H9 (cell line): ENCODE data around the gene OR9Q1. TPM values are rescaled to one million over a fixed set of nuclear protein-coding genes. Genes with fewer than 3 reads are reported as not detected.

Experiments
- DNase-seq: peaks from one replicate; pipeline ENCODE4 v3.0.0-alpha.2; 2017
- H2AFZ ChIP-seq: one replicate; pipeline ENCODE4 v1.6.1; 2013; ENCODE audit warnings: mild to moderate bottlenecking, low read length, control low read depth, moderate library complexity
- H2AK5ac ChIP-seq: 2 replicates; pipeline ENCODE4 v1.6.1; 2013; ENCODE audit warnings: low read length, control low read depth, mixed read lengths; ENCODE audit not compliant: insufficient read length
- H2BK120ac ChIP-seq: one replicate; pipeline ENCODE4 v1.6.1; 2013; ENCODE audit warnings: low read depth, mild to moderate bottlenecking, low read length, control low read depth, inconsistent platforms; ENCODE audit not compliant: poor library complexity, severe bottlenecking
- H2BK12ac ChIP-seq: 2 replicates; pipeline ENCODE4 v1.6.1; 2013; ENCODE audit warnings: low read length, control low read depth, mixed read lengths, low read depth; ENCODE audit not compliant: insufficient read length
- H2BK15ac ChIP-seq: 2 replicates; pipeline ENCODE4 v1.6.1; 2013; ENCODE audit warnings: low read depth, low read length, control low read depth
- H2BK20ac ChIP-seq: one replicate; pipeline ENCODE4 v1.6.1; 2013; ENCODE audit warnings: low read depth, mild to moderate bottlenecking, low read length, control low read depth, inconsistent platforms; ENCODE audit not compliant: poor library complexity, severe bottlenecking
- H2BK5ac ChIP-seq: 2 replicates; pipeline ENCODE4 v1.6.1; 2013; ENCODE audit warnings: low read length, control low read depth, mixed read lengths; ENCODE audit not compliant: insufficient read length
- H3K14ac ChIP-seq: 2 replicates; pipeline ENCODE4 v1.6.1; 2013; ENCODE audit warnings: low read length, control low read depth; ENCODE audit not compliant: insufficient read depth
- H3K18ac ChIP-seq: 2 replicates; pipeline ENCODE4 v1.6.1; 2013; ENCODE audit warnings: low read depth, mild to moderate bottlenecking, mixed read lengths, low read length, control low read depth; ENCODE audit not compliant: insufficient read length
- H3K23ac ChIP-seq: 2 replicates; pipeline ENCODE4 v1.6.1; 2013; ENCODE audit warnings: low read length, control low read depth, mixed read lengths, low read depth; ENCODE audit not compliant: insufficient read length
- H3K23me2 ChIP-seq: 2 replicates; pipeline ENCODE4 v1.6.1; 2013; ENCODE audit warnings: low read depth, mild to moderate bottlenecking, mixed read lengths, low read length, control low read depth; ENCODE audit not compliant: insufficient read length, poor library complexity, severe bottlenecking
- H3K27ac ChIP-seq: 2 replicates; pipeline ENCODE4 v1.5.1; 2013; ENCODE audit warnings: low read length, control low read depth, mixed read lengths, low read depth; ENCODE audit not compliant: insufficient read length
- H3K27me3 ChIP-seq: 2 replicates; pipeline ENCODE4 v1.6.1; 2013; ENCODE audit warnings: low read length, control low read depth, inconsistent platforms; ENCODE audit not compliant: insufficient read depth
- H3K4ac ChIP-seq: 2 replicates; pipeline ENCODE4 v1.6.1; 2013; ENCODE audit warnings: low read depth, mild to moderate bottlenecking, control low read depth, inconsistent platforms, low read length, moderate library complexity
- H3K4me1 ChIP-seq: 2 replicates; pipeline ENCODE4 v1.6.1; 2013; ENCODE audit warnings: low read length, control low read depth, inconsistent platforms; ENCODE audit not compliant: insufficient read depth
- H3K4me2 ChIP-seq: 2 replicates; pipeline ENCODE4 v1.6.1; 2013; ENCODE audit warnings: low read length, control low read depth, mixed read lengths; ENCODE audit not compliant: insufficient read length, insufficient read depth
- H3K56ac ChIP-seq: 2 replicates; pipeline ENCODE4 v1.6.1; 2013; ENCODE audit warnings: low read depth, mild to moderate bottlenecking, mixed read lengths, low read length, control low read depth; ENCODE audit not compliant: insufficient read length
- H3K79me1 ChIP-seq: 2 replicates; pipeline ENCODE4 v1.6.1; 2013; ENCODE audit warnings: low read depth, mild to moderate bottlenecking, moderate library complexity, low read length, control low read depth, inconsistent platforms; ENCODE audit not compliant: insufficient read depth, poor library complexity, severe bottlenecking
- H3K79me2 ChIP-seq: 2 replicates; pipeline ENCODE4 v1.6.1; 2013; ENCODE audit warnings: low read length, control low read depth, inconsistent platforms; ENCODE audit not compliant: insufficient read depth
- H3K9ac ChIP-seq: 2 replicates; pipeline ENCODE4 v1.6.1; 2013; ENCODE audit warnings: low read length, control low read depth, mixed read lengths; ENCODE audit not compliant: insufficient read length; ENCODE audit errors: extremely low read depth
- H3K9me3 ChIP-seq: one replicate; pipeline ENCODE4 v1.6.1; 2013; ENCODE audit warnings: low read depth, low read length, inconsistent platforms; ENCODE audit not compliant: control insufficient read depth
- H3T11ph ChIP-seq: one replicate; pipeline ENCODE4 v1.6.1; 2013; ENCODE audit warnings: mild to moderate bottlenecking, low read length, control low read depth, inconsistent platforms
- H4K20me1 ChIP-seq: one replicate; pipeline ENCODE4 v1.6.1; 2013; ENCODE audit not compliant: control insufficient read depth, insufficient read length, insufficient read depth
- H4K5ac ChIP-seq: 2 replicates; pipeline ENCODE4 v1.6.1; 2013; ENCODE audit warnings: low read depth, mild to moderate bottlenecking, mixed read lengths, low read length, control low read depth; ENCODE audit not compliant: insufficient read length
- H4K8ac ChIP-seq: replicated peaks from 2 replicates; pipeline ENCODE4 v1.6.1; 2013; ENCODE audit warnings: low read length, control low read depth, mixed read lengths, low read depth; ENCODE audit not compliant: insufficient read length
- H4K91ac ChIP-seq: 2 replicates; pipeline ENCODE4 v1.6.1; 2013; ENCODE audit warnings: low read depth, mild to moderate bottlenecking, moderate library complexity, mixed read lengths, low read length, control low read depth; ENCODE audit not compliant: insufficient read length
- H3K27ac Mint-ChIP-seq, 3 experiments: 2 replicates in 2 of 3; 3 replicates in 1 of 3; pipeline ENCODE4 v1.8.0; 2020 to 2021; ENCODE audit warnings: mixed read lengths in 3 of 3, mild to moderate bottlenecking in 1 of 3, moderate library complexity in 1 of 3
- H3K27me3 Mint-ChIP-seq: 2 replicates; pipeline ENCODE4 v1.8.0; 2021; ENCODE audit warnings: low read depth, mild to moderate bottlenecking, moderate library complexity, mixed read lengths
- H3K36me3 Mint-ChIP-seq, 3 experiments: 2 replicates in 2 of 3; 3 replicates in 1 of 3; pipeline ENCODE4 v1.8.0; 2020 to 2021; ENCODE audit warnings: low read depth in 3 of 3, mixed read lengths in 3 of 3; ENCODE audit not compliant: insufficient read depth in 1 of 3
- H3K4me1 Mint-ChIP-seq, 2 experiments: 2 replicates each; pipeline ENCODE4 v1.8.0; 2020; ENCODE audit warnings: mixed read lengths in 2 of 2
- H3K4me3 Mint-ChIP-seq, 2 experiments: 2 replicates in 1 of 2; 3 replicates in 1 of 2; pipeline ENCODE4 v1.8.0; 2020 to 2021; ENCODE audit warnings: mild to moderate bottlenecking in 2 of 2, mixed read lengths in 2 of 2, moderate library complexity in 1 of 2
- H3K9me3 Mint-ChIP-seq, 2 experiments: 2 replicates in 1 of 2; 3 replicates in 1 of 2; pipeline ENCODE4 v1.8.0; 2020; ENCODE audit warnings: mild to moderate bottlenecking in 2 of 2, mixed read lengths in 2 of 2, moderate library complexity in 1 of 2
- WGBS: extraction: QIAGEN DNeasy Blood & Tissue Kit; methylation state at CpG from one replicate; pipeline ENCODE4 v1.1.7; 2013; ENCODE audit warnings: missing lambda C conversion rate, low lambda C conversion rate, mixed read lengths; ENCODE audit not compliant: insufficient read length; ENCODE audit errors: extremely low coverage; 5-methylcytosine and 5-hydroxymethylcytosine counted together
- total RNA-seq: library from RNA; stranded (reverse); gene quantifications from 2 replicates; pipeline ENCODE4 v1.2.1, GENCODE V29; 2021
- TF ChIP-seq, protein P1 (sequence below): fragments of 200-600 bp; sonication (generic); conservative IDR thresholded peaks from 3 replicates; pipeline ENCODE4 v1.8.0; 2021; ENCODE audit warnings: antibody characterized with exemption, mild to moderate bottlenecking

Gene OR9Q1
- total RNA-seq, 1 experiment from 2014 or later = not detected

DNA sequence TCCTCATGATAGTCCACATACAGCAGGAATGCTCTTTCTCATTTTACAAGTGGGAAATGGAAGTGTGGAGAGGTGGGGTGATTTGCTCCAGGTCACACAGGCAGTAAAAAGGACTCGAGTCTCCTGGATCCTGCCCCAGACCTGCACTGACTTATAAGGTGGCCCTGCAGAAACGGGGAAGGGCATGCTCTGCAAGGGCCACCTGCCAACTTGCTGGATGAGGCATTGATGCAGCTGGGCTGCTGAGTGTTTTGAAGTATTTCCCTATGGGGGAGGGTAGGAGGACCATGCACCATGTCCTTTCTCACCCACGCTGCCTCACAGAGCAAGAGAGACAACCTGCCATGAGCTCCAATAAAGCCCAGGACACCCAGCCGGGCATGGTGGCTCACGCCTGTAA, 44.0 kb downstream of the OR9Q1 start:
- Mint-ChIP-seq H3K36me3 (no peaks in the 10 kb centered on the region), H3K4me1 (peaks cover 14% of the 10 kb centered on the region in 2 experiments), H3K4me3 (no peak overlapping the region), H3K9me3 (no peaks in the 10 kb centered on the region; a peak in 1 of 5 replicates), H3K27ac (no peak overlapping the region), H3K27me3 (no peaks in the 10 kb centered on the region)
- Histone ChIP-seq H2BK20ac (no peak overlapping the region), H2BK15ac (no peak overlapping the region), H3K79me1 (no peaks in the 10 kb centered on the region), H2AK5ac (no peak overlapping the region), H4K91ac (no peak overlapping the region), H4K8ac (no peak overlapping the region), H3K56ac (no peak overlapping the region), H2BK120ac (no peak overlapping the region), H3K27me3 (no peaks in the 10 kb centered on the region), H3K23ac (no peak overlapping the region), H3K4me2 (no peak overlapping the region), H4K20me1 (no peaks in the 10 kb centered on the region), H3K18ac (no peak overlapping the region), H4K5ac (no peak overlapping the region), H2BK12ac (no peak overlapping the region), H3K4me1 (no peaks in the 10 kb centered on the region), H3K9me3 (no peaks in the 10 kb centered on the region), H3T11ph (no peak overlapping the region), H3K27ac (no peak overlapping the region), H3K9ac (no peak overlapping the region), H3K4ac (no peak overlapping the region), H3K79me2 (no peaks in the 10 kb centered on the region), H3K14ac (no peak overlapping the region), H2AFZ (no peak overlapping the region), H2BK5ac (no peak overlapping the region), H3K23me2 (no peaks in the 10 kb centered on the region)
- no CpG with 5 or more reads among the region's 5 CpGs for WGBS
- DNase-seq = no peak
- TF ChIP-seq, protein P1, sequence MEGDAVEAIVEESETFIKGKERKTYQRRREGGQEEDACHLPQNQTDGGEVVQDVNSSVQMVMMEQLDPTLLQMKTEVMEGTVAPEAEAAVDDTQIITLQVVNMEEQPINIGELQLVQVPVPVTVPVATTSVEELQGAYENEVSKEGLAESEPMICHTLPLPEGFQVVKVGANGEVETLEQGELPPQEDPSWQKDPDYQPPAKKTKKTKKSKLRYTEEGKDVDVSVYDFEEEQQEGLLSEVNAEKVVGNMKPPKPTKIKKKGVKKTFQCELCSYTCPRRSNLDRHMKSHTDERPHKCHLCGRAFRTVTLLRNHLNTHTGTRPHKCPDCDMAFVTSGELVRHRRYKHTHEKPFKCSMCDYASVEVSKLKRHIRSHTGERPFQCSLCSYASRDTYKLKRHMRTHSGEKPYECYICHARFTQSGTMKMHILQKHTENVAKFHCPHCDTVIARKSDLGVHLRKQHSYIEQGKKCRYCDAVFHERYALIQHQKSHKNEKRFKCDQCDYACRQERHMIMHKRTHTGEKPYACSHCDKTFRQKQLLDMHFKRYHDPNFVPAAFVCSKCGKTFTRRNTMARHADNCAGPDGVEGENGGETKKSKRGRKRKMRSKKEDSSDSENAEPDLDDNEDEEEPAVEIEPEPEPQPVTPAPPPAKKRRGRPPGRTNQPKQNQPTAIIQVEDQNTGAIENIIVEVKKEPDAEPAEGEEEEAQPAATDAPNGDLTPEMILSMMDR = no peak
